K562 (cell line): ENCODE data around the gene OVOL2. TPM values are rescaled to one million over a fixed set of nuclear protein-coding genes. Genes with fewer than 3 reads are reported as not detected.

ENCODE experiments used
- ATAC-seq: fragments of 200-7000 bp; cut with Tn5 transposase; 3 replicates; pipeline ENCODE4 v1.9.1; 2020; ENCODE audit warnings: moderate library complexity
- BruUV-seq: library from RNA; stranded (reverse); fragments of 400-500 nt; replicated peaks from 2 replicates; lab custom pipeline; 2021; lab: Mats Ljungman, UMichigan
- CTCF ChIA-PET: fragments of 300-600 bp; formaldehyde crosslinking; extraction: SDS; loops from one replicate; lab custom pipeline; 2021; ENCODE audit warnings: low intra/inter-chr PET ratio; lab: Yijun Ruan, JAX
- POLR2A ChIA-PET: fragments of 300-600, 350-650 bp; sonication (Branson Sonifier 250); formaldehyde crosslinking; extraction: SDS; loops from one replicate; lab custom pipeline; 2021; ENCODE audit warnings: antibody characterized with exemption, inconsistent platforms; lab: Yijun Ruan, JAX
- DNase-seq, 4 experiments: peaks; one replicate each; pipeline versions ENCODE4 v3.0.0 to v3.0.0-alpha.2; 2011 to 2018; ENCODE audit warnings: low spot score in 3 of 4, mixed read lengths in 3 of 4; ENCODE audit errors: extremely low read depth in 1 of 4
- FAIRE-seq: peaks from 2 replicates; lab custom pipeline; 2011; peaks lifted over from hg19 to GRCh38; lab: Jason Lieb, UNC
- H2AFZ ChIP-seq: 2 replicates; pipeline ENCODE4 v1.6.0; 2011; ENCODE audit warnings: low read depth, low read length, control low read depth, inconsistent platforms
- H3K27ac ChIP-seq: fragments of 200-600 bp; 3 replicates; pipeline ENCODE4 v1.8.0; 2011; ENCODE audit warnings: low read depth, mild to moderate bottlenecking, control low read depth, inconsistent platforms, low read length, moderate library complexity, mixed read lengths; ENCODE audit errors: extremely low read depth
- H3K27me3 ChIP-seq, 2 experiments: fragments of 300-600 bp in 1 of 2; 2 replicates in 1 of 2; 3 replicates in 1 of 2; pipeline versions ENCODE4 v1.6.0 to v1.8.0; 2011; ENCODE audit warnings: inconsistent platforms in 2 of 2, low read length in 2 of 2, mild to moderate bottlenecking in 1 of 2, mixed read lengths in 1 of 2, moderate library complexity in 1 of 2; ENCODE audit not compliant: control insufficient read depth in 2 of 2, insufficient read depth in 2 of 2
- H3K36me3 ChIP-seq: fragments of 300-600 bp; 3 replicates; pipeline ENCODE4 v1.8.0; 2011; ENCODE audit warnings: mild to moderate bottlenecking, low read length, inconsistent platforms; ENCODE audit not compliant: control insufficient read depth, insufficient read depth
- H3K4me1 ChIP-seq, 2 experiments: fragments of 200-600 bp in 1 of 2; replicated peaks in 1 of 2; 2 replicates in 1 of 2; 3 replicates in 1 of 2; pipeline versions ENCODE4 v1.5.1 to v1.8.0; 2011; ENCODE audit warnings: inconsistent platforms in 2 of 2, low read length in 2 of 2, mild to moderate bottlenecking in 1 of 2, mixed read lengths in 1 of 2, moderate library complexity in 1 of 2; ENCODE audit not compliant: control insufficient read depth in 2 of 2, insufficient read depth in 2 of 2
- H3K4me2 ChIP-seq: 2 replicates; pipeline ENCODE4 v1.6.1; 2011; ENCODE audit warnings: low read length, control low read depth, inconsistent platforms, mixed read lengths; ENCODE audit not compliant: insufficient read depth
- H3K4me3 ChIP-seq: fragments of 200-600 bp; sonication (generic), shearing (Covaris generic); 2 replicates; pipeline ENCODE4 v1.5.1; 2016; ENCODE audit warnings: control low read depth, inconsistent platforms
- H3K79me2 ChIP-seq: fragments of 200-600 bp; 3 replicates; pipeline ENCODE4 v1.8.0; 2011; ENCODE audit warnings: low read length, inconsistent platforms; ENCODE audit not compliant: control insufficient read depth, insufficient read depth
- H3K9ac ChIP-seq, 2 experiments: 2 replicates each; pipeline versions ENCODE4 v1.6.0 to v1.6.1; 2011; ENCODE audit warnings: low read depth in 2 of 2, low read length in 2 of 2, control low read depth in 1 of 2, inconsistent platforms in 1 of 2, mild to moderate bottlenecking in 1 of 2, mixed read lengths in 1 of 2; ENCODE audit not compliant: insufficient read depth in 1 of 2
- H3K9me1 ChIP-seq: one replicate; pipeline ENCODE4 v1.6.0; 2011; ENCODE audit warnings: inconsistent platforms, mild to moderate bottlenecking, low read length, moderate library complexity; ENCODE audit not compliant: control insufficient read depth, insufficient read depth
- H3K9me3 ChIP-seq: replicated peaks from 2 replicates; pipeline ENCODE4 v1.5.1; 2011; ENCODE audit warnings: low read depth, low read length, inconsistent platforms; ENCODE audit not compliant: control insufficient read depth, insufficient read depth
- H4K20me1 ChIP-seq: replicated peaks from 2 replicates; pipeline ENCODE4 v1.6.1; 2011; ENCODE audit warnings: low read length, inconsistent platforms, mixed read lengths; ENCODE audit not compliant: control insufficient read depth, insufficient read depth
- GABPA ChIP-seq: fragments of 200-800 bp; sonication (Bioruptor generic); conservative IDR thresholded peaks from 2 replicates; pipeline ENCODE4 v1.6.1; 2016; ENCODE audit warnings: low read depth, missing genetic modification characterization, missing compliant biosample characterization
- GABPB2 ChIP-seq: fragments of 250-450 bp; sonication (Bioruptor Pico); conservative IDR thresholded peaks from 2 replicates; pipeline ENCODE4 v1.5.1; 2021; ENCODE audit warnings: mild to moderate bottlenecking
- LARP7 ChIP-seq: fragments of 450-650 bp; IDR thresholded peaks from 2 replicates; pipeline ENCODE4 v1.6.1; 2016
- MCM3 ChIP-seq: fragments of 450-650 bp; IDR thresholded peaks from 2 replicates; pipeline ENCODE4 v1.6.1; 2016
- ZBTB17 ChIP-seq: fragments of 450-650 bp; formaldehyde crosslinking; IDR thresholded peaks from 2 replicates; pipeline ENCODE4 v1.4.0; 2020; ENCODE audit warnings: mild to moderate bottlenecking
- ZNF217 ChIP-seq: sonication (generic); formaldehyde crosslinking; IDR thresholded peaks from 2 replicates; pipeline ENCODE4 v1.8.0; 2022; ENCODE audit warnings: mild to moderate bottlenecking, missing genetic modification reagents
- WGBS: fragments of 100-300 bp; shearing (Covaris generic); methylation state at CpG from one replicate; pipeline ENCODE4 v1.1.6; 2016; ENCODE audit warnings: low coverage, mixed read lengths; ENCODE audit not compliant: insufficient coverage; ENCODE audit errors: missing lambda C conversion rate; 5-methylcytosine and 5-hydroxymethylcytosine counted together
- in situ Hi-C: fragments of 300-500 bp; cut with MboI; formaldehyde crosslinking; loops from 4 replicates; pipeline ENCODE4 v1.15.0; 2018; ENCODE audit warnings: inconsistent platforms, mixed read lengths
- intact Hi-C: fragments of 100-400 bp; cut with micrococcal nuclease; formaldehyde crosslinking; loops from 2 replicates; pipeline ENCODE4 v1.14.2; 2022
- polyA plus RNA-seq, 8 experiments: library from polyadenylated mRNA; depleted of rRNA in 4 of 8; stranded (reverse) in 5 of 8; unstranded in 3 of 8; fragments of >200 nt; fragmentation: Nextera tagmentation in 2 of 8; fragmentation: Illumina TruSeq in 1 of 8; extraction: Ambion mirVana in 2 of 8; extraction: Trizol in 1 of 8; gene quantifications; 2 replicates each; pipeline versions ENCODE4 v1.2.1 to v1.2.3, GENCODE V29; 2011 to 2014; ENCODE audit warnings: inconsistent platforms in 1 of 8, missing spikeins in 1 of 8
- total RNA-seq, 7 experiments: library from RNA; depleted of rRNA in 6 of 7; stranded (reverse); fragments of >200 nt in 6 of 7; fragmentation: Illumina TruSeq in 2 of 7; extraction: Trizol in 2 of 7; gene quantifications; 2 replicates each; pipeline versions ENCODE4 v1.2.1 to v1.2.3, GENCODE V29; 2011 to 2021; ENCODE audit warnings: low replicate concordance in 1 of 7
- TF ChIP-seq, protein P1 (sequence below): fragments of 450-650 bp; IDR thresholded peaks from 2 replicates; pipeline ENCODE4 v1.6.1; 2018; ENCODE audit warnings: mild to moderate bottlenecking, low read depth; ENCODE audit not compliant: partially characterized antibody

OVOL2 gene
- total and polyA plus RNA-seq, 9 of the 15 experiments (the other 6 are each of a cell fraction or from before 2014, with no cell fraction given) = not detected

DNA sequence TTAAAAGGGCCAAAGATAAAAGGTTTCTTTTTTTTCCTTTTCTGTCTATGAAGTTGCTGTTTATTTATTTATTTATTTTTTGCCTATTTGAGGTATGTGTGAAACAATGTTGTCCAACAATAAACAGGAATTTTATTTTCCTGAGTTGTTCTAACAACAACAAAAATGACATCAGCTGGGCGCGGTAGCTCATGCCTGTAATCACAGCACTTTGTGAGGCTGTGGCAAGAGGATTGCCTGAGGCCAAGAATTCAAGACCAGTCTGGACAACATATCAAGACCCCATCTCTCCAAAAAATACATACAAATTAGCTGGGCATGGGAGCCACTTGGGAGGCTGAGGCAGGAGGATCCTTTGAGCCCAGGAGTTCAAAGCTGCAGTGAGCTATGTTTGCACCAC lies 44.8 kb downstream of the OVOL2 start:
- Histone ChIP-seq H4K20me1 (no peaks in the 10 kb centered on the region), H2AFZ (no peak overlapping the region), H3K36me3 (no peaks in the 10 kb centered on the region), H3K9me1 (no peaks in the 10 kb centered on the region), H3K9ac (no peak overlapping the region), H3K79me2 (no peaks in the 10 kb centered on the region), H3K4me2 (no peak overlapping the region), H3K9me3 (no peaks in the 10 kb centered on the region), H3K27me3 (no peaks in the 10 kb centered on the region), H3K27ac (no peak overlapping the region), H3K4me3 (no peak overlapping the region), H3K4me1 (peaks cover 0 to 4% of the 10 kb centered on the region in 2 experiments; a peak in 1 of 5 replicates)
- CTCF ChIA-PET = no interaction called here
- no TSS peak for BruUV-seq
- intact Hi-C loops (loop anchor here (10.0 kb wide), 1 partner anchor 262 kb away; no protein-coding TSS in a partner anchor), in situ Hi-C loops (no loop called here)
- POLR2A ChIA-PET = no interaction called here
- WGBS = 13% methylated on average over 2 of the region's 2 CpGs
- no peak for DNase-seq
- TF ChIP-seq GABPB2 (CRISPR knock-in tag) (no peak), ZBTB17 (no peak), LARP7 (no peak), GABPA (no peak), MCM3 (no peak), ZNF217 (CRISPR knock-in tag) (no peak)
- TF ChIP-seq, protein P1, sequence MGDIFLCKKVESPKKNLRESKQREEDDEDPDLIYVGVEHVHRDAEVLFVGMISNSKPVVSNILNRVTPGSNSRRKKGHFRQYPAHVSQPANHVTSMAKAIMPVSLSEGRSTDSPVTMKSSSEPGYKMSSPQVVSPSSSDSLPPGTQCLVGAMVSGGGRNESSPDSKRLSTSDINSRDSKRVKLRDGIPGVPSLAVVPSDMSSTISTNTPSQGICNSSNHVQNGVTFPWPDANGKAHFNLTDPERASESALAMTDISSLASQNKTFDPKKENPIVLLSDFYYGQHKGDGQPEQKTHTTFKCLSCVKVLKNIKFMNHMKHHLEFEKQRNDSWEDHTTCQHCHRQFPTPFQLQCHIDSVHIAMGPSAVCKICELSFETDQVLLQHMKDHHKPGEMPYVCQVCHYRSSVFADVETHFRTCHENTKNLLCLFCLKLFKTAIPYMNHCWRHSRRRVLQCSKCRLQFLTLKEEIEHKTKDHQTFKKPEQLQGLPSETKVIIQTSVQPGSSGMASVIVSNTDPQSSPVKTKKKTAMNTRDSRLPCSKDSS = no peak
- FAIRE-seq = no peak
- no peak for ATAC-seq
